Mesothelial cell of epicardium (in vitro differentiated cells): ENCODE results near the gene TMEM91. TPM values are rescaled to one million over a fixed set of nuclear protein-coding genes. Genes with fewer than 3 reads are reported as not detected.

Experiments used
- DNase-seq, 2 experiments: peaks; one replicate each; pipeline ENCODE4 v3.0.0; 2021; ENCODE audit warnings: low spot score in 2 of 2; ENCODE audit not compliant: unreplicated experiment in 2 of 2
- H3K27ac Mint-ChIP-seq: 2 replicates; pipeline ENCODE4 v1.8.0; 2021; ENCODE audit warnings: mixed read lengths
- H3K27me3 Mint-ChIP-seq: 2 replicates; pipeline ENCODE4 v1.8.0; 2021; ENCODE audit warnings: low read depth, mixed read lengths
- H3K36me3 Mint-ChIP-seq: 2 replicates; pipeline ENCODE4 v1.8.0; 2021; ENCODE audit warnings: mixed read lengths
- H3K4me1 Mint-ChIP-seq: 2 replicates; pipeline ENCODE4 v1.8.0; 2021; ENCODE audit warnings: mixed read lengths
- H3K4me3 Mint-ChIP-seq: 2 replicates; pipeline ENCODE4 v1.8.0; 2021; ENCODE audit warnings: mild to moderate bottlenecking, moderate library complexity, mixed read lengths
- H3K9me3 Mint-ChIP-seq: 2 replicates; pipeline ENCODE4 v1.8.0; 2021; ENCODE audit warnings: mixed read lengths
- total RNA-seq: library from RNA; stranded (reverse); gene quantifications from 3 replicates; pipeline ENCODE4 v1.2.1, GENCODE V29; 2021
- TF ChIP-seq, protein P1 (sequence below): fragments of 200-600 bp; sonication (generic); IDR thresholded peaks from one replicate; pipeline ENCODE4 v1.5.0; 2021; ENCODE audit warnings: antibody characterized with exemption; ENCODE audit not compliant: unreplicated experiment

The TMEM91 gene
- total RNA-seq, 1 donor from 2014 or later: 19.7 TPM

- peaks cover 12% of the 10 kb centered on the region for H3K36me3 Mint-ChIP-seq
- H3K4me1 Mint-ChIP-seq: peaks cover 18% of the 10 kb centered on the region
- H3K9me3 Mint-ChIP-seq: no peaks in the 10 kb centered on the region
- TF ChIP-seq, protein P1, sequence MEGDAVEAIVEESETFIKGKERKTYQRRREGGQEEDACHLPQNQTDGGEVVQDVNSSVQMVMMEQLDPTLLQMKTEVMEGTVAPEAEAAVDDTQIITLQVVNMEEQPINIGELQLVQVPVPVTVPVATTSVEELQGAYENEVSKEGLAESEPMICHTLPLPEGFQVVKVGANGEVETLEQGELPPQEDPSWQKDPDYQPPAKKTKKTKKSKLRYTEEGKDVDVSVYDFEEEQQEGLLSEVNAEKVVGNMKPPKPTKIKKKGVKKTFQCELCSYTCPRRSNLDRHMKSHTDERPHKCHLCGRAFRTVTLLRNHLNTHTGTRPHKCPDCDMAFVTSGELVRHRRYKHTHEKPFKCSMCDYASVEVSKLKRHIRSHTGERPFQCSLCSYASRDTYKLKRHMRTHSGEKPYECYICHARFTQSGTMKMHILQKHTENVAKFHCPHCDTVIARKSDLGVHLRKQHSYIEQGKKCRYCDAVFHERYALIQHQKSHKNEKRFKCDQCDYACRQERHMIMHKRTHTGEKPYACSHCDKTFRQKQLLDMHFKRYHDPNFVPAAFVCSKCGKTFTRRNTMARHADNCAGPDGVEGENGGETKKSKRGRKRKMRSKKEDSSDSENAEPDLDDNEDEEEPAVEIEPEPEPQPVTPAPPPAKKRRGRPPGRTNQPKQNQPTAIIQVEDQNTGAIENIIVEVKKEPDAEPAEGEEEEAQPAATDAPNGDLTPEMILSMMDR: no peak
- no peak overlapping the region for H3K4me3 Mint-ChIP-seq
- no peak for DNase-seq
- peak overlapping the region; percentile 30 for H3K27ac Mint-ChIP-seq
- H3K27me3 Mint-ChIP-seq: no peaks in the 10 kb centered on the region
Observed at GRCh38 chr19:41431426-41432386, 55.4 kb downstream of the TMEM91 start.

- TF ChIP-seq, protein P1: no peak
- Mint-ChIP-seq H3K36me3 (peaks cover 14% of the 10 kb centered on the region), H3K27me3 (no peaks in the 10 kb centered on the region), H3K4me1 (peaks cover 6% of the 10 kb centered on the region), H3K9me3 (no peaks in the 10 kb centered on the region), H3K4me3 (no peak overlapping the region), H3K27ac (no peak overlapping the region)
- DNase-seq: no peak
Observed at GRCh38 chr19:41433171-41433570, 56.8 kb downstream of the TMEM91 start.

Other genes starting within 250 kb of the TMEM91 start
- gene CYP2S1, start 183.3 kb upstream of the TMEM91 start, total RNA-seq: 12.8 to 15.5 TPM (median 13.2 TPM) in 3 replicates
- gene AXL, start 157.3 kb upstream of the TMEM91 start, total RNA-seq: 60.0 to 61.0 TPM (median 60.6 TPM) in 3 replicates
- 246 to 262 TPM (median 249 TPM) in 3 replicates for gene HNRNPUL1, start 112.2 kb upstream of the TMEM91 start, total RNA-seq
- gene CCDC97, start 66.4 kb upstream of the TMEM91 start, total RNA-seq: 40.5 to 41.9 TPM (median 40.6 TPM) in 3 replicates
- 24.9 to 26.5 TPM (median 25.2 TPM) in 3 replicates for gene TGFB1, start 22.6 kb upstream of the TMEM91 start, total RNA-seq
- gene B9D2, start 12.4 kb upstream of the TMEM91 start, total RNA-seq: 4.8 to 5.6 TPM (median 5.5 TPM) in 3 replicates
- gene EXOSC5, start 20.8 kb downstream of the TMEM91 start, total RNA-seq: 12.2 to 17.0 TPM (median 12.5 TPM) in 3 replicates
- 22.6 to 27.2 TPM (median 22.8 TPM) in 3 replicates for gene BCKDHA, start 21.3 kb downstream of the TMEM91 start, total RNA-seq
- gene B3GNT8, start 50.8 kb downstream of the TMEM91 start, total RNA-seq: 4.5 to 5.1 TPM (median 4.9 TPM) in 3 replicates
- gene DMAC2, start 63.4 kb downstream of the TMEM91 start, total RNA-seq: 37.5 to 41.4 TPM (median 39.8 TPM) in 3 replicates
- gene ERICH4, start 66.6 kb downstream of the TMEM91 start, total RNA-seq: not detected in 3 replicates
- gene CEACAM21, start 199.6 kb downstream of the TMEM91 start, total RNA-seq: not detected in 3 replicates